Mammary epithelial cell (primary cell): ENCODE measurements around the gene MBP.

Experiments used
- CTCF ChIP-seq, 2 donors: IDR thresholded peaks in 1 of 2; conservative IDR thresholded peaks in 1 of 2; 2 replicates each; pipeline ENCODE4 v1.5.1; 2011 to 2012; ENCODE audit warnings: inconsistent platforms in 2 of 2, low read length in 2 of 2, mild to moderate bottlenecking in 2 of 2, control low read depth in 1 of 2, low read depth in 1 of 2; ENCODE audit not compliant: insufficient read depth in 1 of 2; ENCODE audit errors: extremely low read depth in 1 of 2
- EZH2 ChIP-seq: IDR thresholded peaks from 2 replicates; pipeline ENCODE4 v1.6.1; 2012; ENCODE audit warnings: low read length, inconsistent platforms, borderline replicate concordance

- TF ChIP-seq CTCF (conservative IDR thresholded peaks at IDR 0.05 in 1 of 2, IDR thresholded peaks at IDR 0.05 in 1 of 2; ENCODE audit: extremely low read depth in 1 of 2, insufficient read depth in 1 of 2, low read depth in 1 of 2, low read length in 2 of 2) (no peak), EZH2 (no peak)
Observed at GRCh38 chr18:77002496-77002895, 130.1 kb downstream of the MBP start.
